Activated T-cell treated with anti-CD3 and anti-CD28 coated beads for 4 hours (primary cell): ENCODE measurements around the gene OR52N2.

Source experiments
- DNase-seq: peaks from one replicate; pipeline ENCODE4 v3.0.0-alpha.2; 2020

OR52N2 gene

DNA sequence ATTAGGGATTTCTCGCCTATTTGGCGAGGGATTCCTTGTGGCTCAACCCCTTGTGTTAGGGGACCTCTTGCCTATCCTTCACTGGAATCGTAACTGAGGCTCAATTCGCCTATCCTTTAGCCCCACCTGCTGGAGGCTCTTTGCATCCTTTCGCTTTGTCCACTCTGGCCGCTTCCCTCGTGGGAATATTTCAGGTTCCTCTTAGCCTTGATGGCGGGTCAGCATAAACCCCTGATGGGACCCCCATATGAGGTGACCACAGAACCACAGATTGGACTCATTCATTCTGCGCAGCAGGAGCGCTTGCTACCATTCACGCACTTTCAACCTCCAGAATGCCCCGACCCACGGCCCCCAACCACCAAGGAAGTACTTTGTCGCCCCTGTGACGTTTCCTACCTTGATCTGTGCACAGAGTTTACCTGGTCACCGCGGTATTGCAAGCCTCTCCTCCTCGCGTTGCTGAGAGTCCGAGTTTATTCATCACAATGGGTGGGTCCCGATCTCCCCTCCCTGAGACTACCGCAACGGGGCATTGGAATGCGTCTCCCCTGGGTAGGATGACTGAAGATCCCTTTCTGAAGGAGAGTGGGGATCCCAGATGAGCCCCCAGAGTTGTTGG, at the start of gene OR52N2:
TSS of gene OR52N2 (plus strand) at position 425 of the 622 bp plus-strand sequence. CDS start 11,412 bp downstream, outside the sequence.
- DNase-seq: peak; percentile 62

DNA sequence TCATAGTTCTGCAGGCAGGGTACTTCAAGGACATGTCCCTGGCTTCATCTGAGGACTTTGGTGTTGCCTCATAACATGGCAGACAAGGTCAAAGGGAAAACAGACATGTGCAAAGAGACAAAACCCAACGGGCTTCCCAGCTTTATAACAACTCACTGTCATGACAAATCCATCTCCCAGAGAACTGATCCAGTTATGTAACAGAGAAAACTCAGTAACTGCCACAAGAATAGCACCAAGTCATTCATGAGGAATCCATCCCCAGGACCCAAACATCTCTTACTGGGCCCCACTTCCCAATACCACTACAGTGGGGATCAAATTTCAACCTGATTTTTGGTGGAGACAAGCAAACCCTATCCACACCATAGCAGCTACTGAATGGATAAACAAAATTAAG, 41.7 kb upstream of the OR52N2 start:
- DNase-seq: no peak

DNA sequence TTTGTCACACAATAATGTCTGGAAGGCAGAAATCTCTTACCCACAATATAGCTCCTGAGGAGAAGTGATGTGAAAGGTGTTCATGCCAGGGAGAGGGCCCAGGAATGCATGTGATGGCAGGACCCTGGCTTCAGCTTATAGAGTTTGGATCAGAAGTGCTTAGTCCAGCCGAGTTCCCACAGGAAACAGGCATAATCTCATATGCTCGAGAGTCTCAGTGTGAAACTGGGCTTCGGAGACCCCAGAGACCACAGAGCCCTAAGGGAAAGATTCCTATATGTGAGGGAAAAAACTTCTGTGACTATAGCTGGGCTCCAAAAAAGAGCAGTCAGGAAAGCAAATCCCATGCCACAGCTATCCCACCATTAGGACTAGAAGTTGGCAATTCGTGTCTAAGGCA, 25.5 kb upstream of the OR52N2 start, which contains the start of gene OR52N5:
TSS of gene OR52N5 (minus strand) at position 101 of the 400 bp plus-strand sequence. CDS start 4,721 bp downstream, outside the sequence.
- DNase-seq: no peak

DNA sequence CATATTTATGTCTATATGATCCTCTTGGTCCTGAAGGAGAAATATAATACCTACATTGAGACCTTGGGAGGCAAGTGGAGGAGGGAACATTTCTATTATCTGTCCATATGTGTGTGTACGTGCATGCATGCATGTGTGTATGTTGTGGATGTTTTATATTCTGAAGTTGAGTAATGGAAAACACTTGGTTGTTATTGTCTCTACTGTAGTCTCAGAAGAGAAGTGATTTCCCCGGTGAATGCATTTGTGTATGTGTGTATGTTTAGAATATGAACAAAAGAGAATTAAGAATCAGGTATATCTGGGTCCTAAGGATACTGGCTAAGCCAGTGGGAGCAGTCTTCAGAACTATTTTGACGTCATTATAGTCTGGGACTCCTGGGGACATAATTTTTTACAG, 17.6 kb upstream of the OR52N2 start, which contains the start of gene OR52N1:
TSS of gene OR52N1 (minus strand) at position 101 of the 400 bp plus-strand sequence. CDS start 2,449 bp downstream, outside the sequence.
- DNase-seq: no peak

DNA sequence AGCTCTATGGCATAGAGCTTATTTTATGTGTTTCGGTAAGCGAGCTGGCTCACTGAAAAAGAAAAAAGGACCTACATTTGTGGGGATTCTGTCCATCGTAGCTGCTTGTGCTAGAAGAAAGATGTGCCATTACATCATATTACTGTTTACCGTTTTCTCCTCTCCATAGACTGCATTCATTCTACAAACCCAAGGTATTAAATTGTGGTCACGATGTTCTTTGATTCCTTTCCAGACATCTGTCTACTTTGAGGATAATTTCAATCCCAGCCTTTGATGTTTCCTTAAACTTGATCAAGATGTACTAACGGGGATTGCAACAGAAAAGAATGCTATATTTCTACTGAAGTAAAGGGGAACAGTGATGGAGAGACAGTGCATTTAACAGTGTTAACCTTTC, 12.2 kb upstream of the OR52N2 start:
- no peak for DNase-seq

DNA sequence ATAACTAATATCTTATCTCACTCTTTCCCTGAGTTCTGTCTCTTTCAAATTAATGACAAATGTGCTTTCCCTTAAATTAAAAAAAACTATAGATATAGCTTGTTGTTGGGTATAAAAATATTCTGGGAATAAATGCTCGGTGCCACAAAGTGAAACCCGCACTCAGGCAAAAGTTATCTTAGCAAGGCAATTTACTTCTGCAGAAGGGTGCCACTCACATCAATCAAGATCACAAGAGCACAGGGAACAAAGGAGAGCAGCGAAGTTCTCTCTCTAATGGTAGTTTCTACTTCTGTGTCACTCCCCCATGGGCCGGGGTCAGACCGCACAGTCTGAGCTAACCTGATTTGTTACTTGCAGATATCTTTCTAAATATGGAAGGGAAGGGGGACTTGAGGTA, 4.7 kb upstream of the OR52N2 start:
- DNase-seq: no peak

DNA sequence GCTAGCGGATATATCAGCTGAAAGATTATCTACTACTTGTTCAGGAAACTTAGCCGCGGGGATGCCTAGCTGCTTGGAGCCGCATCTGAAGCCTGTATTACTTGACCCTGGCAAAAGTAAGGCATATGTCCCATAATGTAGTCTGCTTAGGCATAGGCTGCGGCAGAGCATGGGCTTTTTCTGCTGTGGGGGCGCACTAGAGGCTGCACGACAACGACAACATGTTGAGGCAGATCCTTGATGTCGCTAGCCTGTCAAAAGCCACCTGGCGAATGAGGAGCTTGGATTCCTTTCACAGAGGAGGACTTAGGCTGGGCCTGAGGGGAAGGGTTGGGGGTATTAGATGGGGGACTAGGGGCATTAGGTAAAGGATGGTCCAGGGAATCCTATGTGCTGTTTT, 1.1 kb upstream of the OR52N2 start:
- no peak for DNase-seq

DNA sequence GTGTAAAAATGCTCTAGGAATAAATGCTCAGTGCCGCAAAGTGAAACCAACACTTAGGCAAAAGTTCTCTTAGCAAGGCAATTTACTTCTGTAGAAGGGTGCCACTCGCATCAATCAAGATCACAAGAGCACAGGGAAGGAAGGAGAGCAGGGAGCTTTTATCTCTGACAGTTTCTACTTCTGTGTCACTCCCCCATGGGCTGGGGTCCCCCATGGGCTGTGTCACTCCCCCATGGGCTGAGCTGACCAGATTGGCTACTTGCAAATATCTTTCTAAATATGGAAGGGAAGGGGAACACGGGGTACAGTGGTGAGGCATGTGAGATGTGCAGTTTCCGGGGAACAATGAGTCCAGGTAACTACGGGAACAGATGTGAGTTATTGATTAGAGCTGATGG, 397 bp downstream of the OR52N2 start:
- no peak for DNase-seq

DNA sequence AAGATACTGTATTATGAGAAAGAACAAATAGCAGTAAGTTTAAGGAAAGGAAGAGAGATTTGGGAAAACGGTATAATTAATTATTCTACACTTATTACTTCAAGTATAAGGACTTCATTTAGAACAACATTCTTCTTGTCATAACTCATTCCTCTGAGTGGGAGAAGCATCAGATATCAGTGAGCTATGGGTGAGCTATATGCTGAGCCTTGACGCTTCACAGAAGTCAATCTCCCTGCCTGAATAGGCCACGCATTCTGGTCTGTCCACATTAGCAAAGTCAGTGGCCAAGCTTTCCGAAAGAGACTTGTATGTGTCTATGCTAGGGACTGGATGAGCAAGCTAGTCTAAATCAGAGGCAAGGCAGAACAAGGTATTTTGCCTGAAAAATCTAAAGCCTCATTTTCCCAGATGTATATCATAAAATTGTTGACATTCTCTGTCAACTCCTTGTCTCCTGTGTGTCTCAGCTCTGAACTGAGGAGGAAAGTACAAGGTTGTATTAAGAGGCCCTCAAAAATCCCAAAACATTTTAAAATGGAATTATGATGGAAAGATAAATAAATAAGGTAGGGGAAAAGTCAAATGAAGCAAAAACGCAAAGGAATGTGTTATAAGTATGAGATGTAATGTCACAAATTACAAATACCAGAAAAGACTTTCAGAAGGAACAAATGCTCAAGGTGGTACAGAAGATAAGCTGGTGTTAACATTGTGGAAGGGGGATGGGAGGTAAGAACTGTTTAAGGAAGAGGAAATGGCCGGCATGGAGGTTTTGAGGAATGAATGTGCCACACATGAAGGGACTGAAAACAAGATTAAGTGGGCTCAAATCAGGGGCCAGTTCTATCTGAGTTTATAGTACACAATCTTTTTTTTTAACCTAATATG, 1.4 kb downstream of the OR52N2 start:
- no peak for DNase-seq

DNA sequence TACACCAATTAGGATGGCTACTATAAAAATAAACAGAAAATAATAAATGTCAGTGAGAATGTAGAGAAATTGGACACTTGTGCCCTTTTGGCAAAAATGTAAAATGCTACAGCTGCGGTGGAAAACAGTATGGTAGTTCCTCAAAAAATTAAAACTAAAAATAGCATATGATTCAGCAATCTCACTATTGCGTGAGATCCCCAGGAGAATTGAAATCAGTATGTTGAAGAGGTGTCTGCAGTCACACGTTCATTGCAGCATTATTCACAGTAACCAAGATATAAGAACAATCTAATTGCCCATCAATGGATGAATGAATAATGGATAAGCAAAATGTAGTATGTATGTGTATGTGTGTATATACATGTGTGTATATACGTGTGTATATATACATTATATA, 6.8 kb downstream of the OR52N2 start:
- no peak for DNase-seq

DNA sequence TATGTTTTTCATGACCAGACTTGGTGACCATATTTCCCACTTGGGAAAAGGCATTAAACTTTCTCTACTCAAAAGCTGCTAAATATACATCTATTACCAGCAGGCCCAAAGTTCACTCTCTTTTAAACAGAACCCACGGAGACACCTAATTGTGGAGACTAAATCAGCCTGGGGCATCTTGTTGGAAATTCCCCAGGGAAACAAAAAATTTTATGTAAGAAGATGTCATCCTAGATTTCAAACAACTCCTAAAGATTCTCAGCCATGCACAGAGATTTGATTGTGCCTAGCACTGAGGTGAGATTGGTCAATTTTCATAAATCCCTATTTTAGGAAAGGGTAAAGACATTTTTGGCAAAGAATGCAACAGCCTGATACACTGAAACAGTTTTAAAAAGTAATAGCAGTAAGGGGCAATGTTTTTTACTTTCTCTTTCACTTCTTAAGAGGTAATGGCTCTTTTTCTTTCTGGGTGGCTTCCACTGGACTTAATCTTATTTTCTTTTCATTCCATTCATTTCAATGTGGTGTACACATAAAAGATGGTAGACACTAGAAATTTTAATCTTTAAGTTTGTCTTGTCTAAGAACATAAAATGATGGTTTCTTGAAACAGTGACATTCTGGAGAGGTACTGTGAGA, 9.6 kb downstream of the OR52N2 start:
- DNase-seq: no peak

DNA sequence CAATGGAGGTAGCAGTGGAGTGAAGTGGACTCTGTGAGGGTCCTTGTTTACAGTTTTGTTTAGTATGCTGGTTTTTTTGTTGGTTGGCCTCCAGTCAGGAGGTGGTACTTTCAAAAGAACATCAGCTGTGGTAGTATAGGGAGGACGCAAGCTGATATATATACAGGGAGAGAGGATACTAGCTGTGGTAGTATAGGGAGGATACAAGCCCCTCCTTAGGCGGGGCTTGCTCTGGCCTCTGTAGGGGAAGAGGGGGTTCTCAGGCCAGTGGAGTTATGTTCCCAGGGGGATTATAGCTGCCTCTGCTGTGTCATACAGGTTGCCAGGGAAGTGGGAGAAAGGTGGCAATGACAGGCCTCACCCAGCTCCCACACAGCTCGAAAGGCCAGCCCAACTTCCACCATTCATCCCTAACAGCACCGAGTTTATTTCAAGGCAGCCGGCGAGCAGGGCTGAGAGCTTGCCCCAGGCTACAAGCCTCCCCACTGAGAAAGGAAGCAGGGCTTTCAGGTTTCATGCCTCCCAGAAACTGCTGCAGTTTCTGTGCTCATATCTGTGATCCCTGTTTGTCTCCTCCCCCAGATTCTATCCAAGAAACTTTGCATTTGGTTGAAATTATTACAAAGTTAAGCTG, 22.6 kb downstream of the OR52N2 start:
- no peak for DNase-seq

DNA sequence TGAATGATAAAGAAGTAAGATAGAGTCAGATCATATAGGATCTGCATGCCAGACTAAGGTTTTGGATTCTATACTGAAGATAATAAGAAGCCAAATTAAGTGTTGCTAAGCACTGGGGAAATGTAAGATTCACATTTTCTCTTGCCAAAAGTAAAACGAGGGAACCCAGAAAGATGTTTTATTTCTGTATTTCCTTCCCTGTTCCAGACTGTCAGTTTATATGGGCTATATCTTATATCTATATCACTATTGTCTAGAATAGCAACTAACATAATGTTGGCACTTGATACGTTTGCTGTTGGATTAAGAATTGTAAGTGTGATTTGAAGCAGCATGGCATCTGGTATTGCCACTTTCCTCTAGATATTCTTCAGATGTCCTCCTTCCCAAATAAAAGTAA, 24.7 kb downstream of the OR52N2 start:
- no peak for DNase-seq

DNA sequence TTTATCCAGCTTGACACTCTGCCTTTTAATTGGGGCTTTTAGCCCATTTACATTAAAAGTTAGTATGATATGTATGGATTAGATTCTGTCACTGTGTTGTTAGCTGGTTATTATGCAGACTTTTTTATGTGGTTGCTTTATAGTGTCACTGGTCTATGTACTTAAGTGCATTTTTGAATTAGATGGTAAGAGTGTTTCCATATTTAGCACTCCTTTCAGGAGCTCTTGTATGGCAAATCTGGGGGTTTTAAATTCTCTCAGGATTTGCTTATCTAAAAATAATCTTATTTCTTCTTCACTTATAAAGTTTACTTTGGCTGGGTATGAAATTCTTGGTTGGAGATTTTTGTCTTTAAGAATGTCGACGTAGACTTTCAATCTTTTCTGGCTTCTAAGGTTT, 29.0 kb downstream of the OR52N2 start:
- no peak for DNase-seq

DNA sequence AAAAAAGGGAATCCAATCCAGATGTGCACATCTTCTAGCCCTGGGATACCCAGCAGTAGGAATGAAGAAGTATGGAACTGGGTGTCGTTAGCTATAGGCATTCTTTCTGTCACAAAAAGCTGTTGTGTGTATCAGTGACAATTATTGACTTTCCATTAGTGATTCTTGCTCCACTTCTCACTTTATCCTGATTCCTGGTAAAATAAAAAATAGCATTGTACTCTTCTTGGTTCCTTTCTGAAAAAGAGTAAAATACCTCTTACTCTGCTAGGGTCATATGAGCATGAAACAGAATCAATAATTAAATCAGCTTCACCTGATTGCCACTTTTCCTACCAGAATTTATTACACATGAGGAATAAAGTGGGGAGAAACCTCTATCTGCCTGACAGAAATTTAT, 33.1 kb downstream of the OR52N2 start, which contains the start of gene OR52E6:
TSS of gene OR52E6 (minus strand) at position 101 of the 400 bp plus-strand sequence. CDS start at position 101, 0 bp downstream.
- no peak for DNase-seq

DNA sequence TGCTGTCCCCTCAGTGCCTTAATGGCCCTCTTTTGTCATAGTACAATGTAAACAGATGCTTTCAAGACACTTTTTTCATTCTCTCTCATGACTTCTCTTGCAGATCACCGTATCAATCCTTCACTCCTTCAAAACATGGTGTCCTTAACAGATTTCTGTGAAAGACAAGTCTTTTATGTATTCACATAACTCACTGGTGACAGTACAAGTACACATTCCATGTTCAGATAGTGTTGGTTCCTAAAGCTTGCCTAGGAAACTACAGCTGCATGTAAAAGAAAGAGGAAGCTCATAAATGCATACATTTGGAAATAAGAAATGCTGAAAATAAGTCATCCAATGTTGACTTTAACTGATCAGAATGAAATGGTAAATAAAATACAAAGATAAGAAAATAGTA, 38.0 kb downstream of the OR52N2 start:
- DNase-seq: no peak

DNA sequence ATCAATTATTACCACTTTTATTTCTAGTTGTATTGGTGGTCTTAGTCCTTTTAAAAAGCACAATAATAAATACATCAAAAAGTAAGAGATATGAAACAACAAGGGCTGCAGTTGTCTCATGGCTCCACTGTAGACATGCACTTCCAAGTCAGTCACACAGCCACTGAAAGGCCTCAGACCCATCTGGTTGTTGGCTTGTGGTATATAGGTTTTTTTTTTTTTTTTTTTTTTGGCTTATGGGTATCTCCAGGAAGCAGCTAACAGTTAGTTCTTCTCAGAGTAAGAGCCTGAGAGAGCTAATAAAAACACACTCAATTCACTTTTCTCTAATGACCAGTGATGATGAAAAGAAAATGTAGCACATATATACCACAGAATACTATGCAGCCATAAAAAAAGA, 39.0 kb downstream of the OR52N2 start:
- no peak for DNase-seq

DNA sequence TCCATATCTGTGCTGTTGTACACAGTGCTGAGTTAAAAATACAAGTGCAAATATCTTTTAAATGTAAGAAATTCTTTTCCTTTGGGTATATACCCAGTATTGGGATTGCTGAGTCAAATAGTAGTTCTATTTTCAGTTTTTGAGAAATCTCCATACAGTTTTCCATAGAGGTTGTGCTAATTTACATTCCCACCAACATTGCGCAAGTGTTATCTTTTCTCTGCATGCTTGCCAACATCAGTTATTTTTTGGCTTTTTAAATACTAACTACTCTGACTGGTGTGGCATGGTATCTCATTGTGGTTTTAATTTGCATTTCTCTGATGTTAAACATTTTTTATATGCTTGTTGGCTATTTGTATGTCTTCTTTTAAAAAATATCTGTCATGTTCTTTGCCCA, 42.3 kb downstream of the OR52N2 start:
- DNase-seq: no peak

DNA sequence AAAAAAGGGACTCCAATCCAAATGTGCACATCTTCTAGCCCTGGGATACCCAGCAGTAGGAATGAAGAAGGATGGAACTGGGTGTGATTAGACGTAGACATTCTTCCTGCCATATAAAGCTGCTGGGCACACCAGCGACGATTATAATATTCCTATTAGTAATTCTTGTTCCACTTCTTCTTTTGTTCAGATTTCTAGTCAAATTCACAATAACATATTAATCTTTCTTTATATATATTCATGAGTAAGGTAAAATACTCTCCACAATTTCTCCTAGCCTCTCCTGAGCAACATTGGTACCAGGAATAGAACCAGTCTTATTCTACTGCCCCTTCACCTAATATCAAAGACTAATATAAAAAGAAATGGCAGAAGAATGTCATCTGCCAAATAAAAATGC, 48.9 kb downstream of the OR52N2 start, which contains the start of gene OR52E8:
TSS of gene OR52E8 (minus strand) at position 101 of the 400 bp plus-strand sequence. CDS start at position 101, 0 bp downstream.
- no peak for DNase-seq

DNA sequence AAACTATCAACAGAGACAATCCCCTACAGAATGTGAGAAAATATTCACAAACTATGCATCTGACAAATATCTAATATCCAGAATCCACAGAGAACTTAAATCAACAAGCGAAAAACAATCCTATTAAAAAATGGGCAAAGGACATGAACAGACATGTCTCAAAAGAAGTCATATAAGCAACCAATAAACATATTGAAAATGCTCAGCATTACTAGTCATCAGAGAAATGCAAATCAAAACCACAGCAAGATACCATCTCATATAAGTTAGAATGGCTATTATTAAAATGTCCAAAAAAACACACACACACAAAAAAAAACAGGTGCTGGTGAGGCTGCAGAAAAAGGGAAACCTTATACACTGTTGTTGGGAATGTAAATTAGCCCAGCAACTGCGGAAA, 57.1 kb downstream of the OR52N2 start:
- no peak for DNase-seq
